Sigmoid colon (tissue), 4 donors: ENCODE measurements around the gene ZCCHC24.

Source experiments
- EP300 ChIP-seq, 4 donors: sonication (generic); formaldehyde crosslinking; IDR thresholded peaks; one replicate each; pipeline ENCODE4 v1.6.1; 2017; ENCODE audit warnings: antibody characterized with exemption in 4 of 4
- POLR2A ChIP-seq, 2 donors: fragments of 450-650 bp; IDR thresholded peaks; one replicate each; pipeline ENCODE4 v1.6.1; 2016; ENCODE audit warnings: antibody characterized with exemption in 2 of 2, mild to moderate bottlenecking in 2 of 2, moderate library complexity in 2 of 2
- POLR2AphosphoS5 ChIP-seq, 4 donors: sonication (generic); formaldehyde crosslinking; IDR thresholded peaks; one replicate each; pipeline ENCODE4 v1.6.1; 2017; ENCODE audit warnings: antibody characterized with exemption in 4 of 4
- TF ChIP-seq, protein P1 (sequence below), 4 experiments: fragments of 450-650 bp in 3 of 4; fragments of 200-600 bp in 1 of 4; IDR thresholded peaks; one replicate each; pipeline ENCODE4 v1.5.1; 2016 to 2019; ENCODE audit warnings: antibody characterized with exemption in 4 of 4, mild to moderate bottlenecking in 3 of 4, moderate library complexity in 2 of 4

- TF ChIP-seq POLR2AphosphoS5 (IDR thresholded peaks at IDR 0.05), result peak in 2 of 4 donors; percentile 20 to 66
- TF ChIP-seq, protein P1, sequence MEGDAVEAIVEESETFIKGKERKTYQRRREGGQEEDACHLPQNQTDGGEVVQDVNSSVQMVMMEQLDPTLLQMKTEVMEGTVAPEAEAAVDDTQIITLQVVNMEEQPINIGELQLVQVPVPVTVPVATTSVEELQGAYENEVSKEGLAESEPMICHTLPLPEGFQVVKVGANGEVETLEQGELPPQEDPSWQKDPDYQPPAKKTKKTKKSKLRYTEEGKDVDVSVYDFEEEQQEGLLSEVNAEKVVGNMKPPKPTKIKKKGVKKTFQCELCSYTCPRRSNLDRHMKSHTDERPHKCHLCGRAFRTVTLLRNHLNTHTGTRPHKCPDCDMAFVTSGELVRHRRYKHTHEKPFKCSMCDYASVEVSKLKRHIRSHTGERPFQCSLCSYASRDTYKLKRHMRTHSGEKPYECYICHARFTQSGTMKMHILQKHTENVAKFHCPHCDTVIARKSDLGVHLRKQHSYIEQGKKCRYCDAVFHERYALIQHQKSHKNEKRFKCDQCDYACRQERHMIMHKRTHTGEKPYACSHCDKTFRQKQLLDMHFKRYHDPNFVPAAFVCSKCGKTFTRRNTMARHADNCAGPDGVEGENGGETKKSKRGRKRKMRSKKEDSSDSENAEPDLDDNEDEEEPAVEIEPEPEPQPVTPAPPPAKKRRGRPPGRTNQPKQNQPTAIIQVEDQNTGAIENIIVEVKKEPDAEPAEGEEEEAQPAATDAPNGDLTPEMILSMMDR (IDR thresholded peaks at IDR 0.05), result no peak
- TF ChIP-seq POLR2A (IDR thresholded peaks at IDR 0.05), result no peak
- peak in 1 of 4 donors; percentile 33 for TF ChIP-seq EP300 (IDR thresholded peaks at IDR 0.05)
Observed at GRCh38 chr10:79347894-79348639, 97.4 kb downstream of the ZCCHC24 start.
